WTC11 (cell line): ENCODE results near the gene PRKAR1B.

Source experiments
- FOXJ3 ChIP-seq: sonication (generic); formaldehyde crosslinking; IDR thresholded peaks from 2 replicates; pipeline ENCODE4 v1.9.0; 2021; ENCODE audit warnings: missing genetic modification reagents, mild to moderate bottlenecking, borderline replicate concordance
- MXD4 ChIP-seq: fragments of 250-450 bp; sonication (Bioruptor Pico); IDR thresholded peaks from 2 replicates; pipeline ENCODE4 v1.8.0; 2021; ENCODE audit warnings: mild to moderate bottlenecking, moderate library complexity, borderline replicate concordance
- MYBL2 ChIP-seq: sonication (generic); formaldehyde crosslinking; IDR thresholded peaks from 2 replicates; pipeline ENCODE4 v1.8.1; 2023; ENCODE audit warnings: mild to moderate bottlenecking, moderate library complexity, missing genetic modification reagents
- NFYB ChIP-seq: sonication (generic); formaldehyde crosslinking; conservative IDR thresholded peaks from 2 replicates; pipeline ENCODE4 v1.8.0; 2022; ENCODE audit warnings: low read depth, missing genetic modification reagents
- NR2C2 ChIP-seq: sonication (generic); formaldehyde crosslinking; IDR thresholded peaks from 2 replicates; pipeline ENCODE4 v1.8.0; 2022; ENCODE audit warnings: mild to moderate bottlenecking, missing genetic modification reagents
- SMAD3 ChIP-seq: sonication (generic); formaldehyde crosslinking; IDR thresholded peaks from 2 replicates; pipeline ENCODE4 v1.8.0; 2022; ENCODE audit warnings: missing genetic modification reagents, mild to moderate bottlenecking, borderline replicate concordance
- TF ChIP-seq, protein P1 (sequence below): sonication (generic); formaldehyde crosslinking; IDR thresholded peaks from 2 replicates; pipeline ENCODE4 v1.8.1; 2022; ENCODE audit warnings: missing genetic modification reagents, borderline replicate concordance
- TF ChIP-seq, protein P2 (sequence below): fragments of 200-600 bp; IDR thresholded peaks from 2 replicates; pipeline ENCODE4 v1.8.0; 2022; ENCODE audit warnings: antibody characterized with exemption
- TF ChIP-seq, protein P3 (sequence below): sonication (generic); formaldehyde crosslinking; IDR thresholded peaks from 2 replicates; pipeline ENCODE4 v1.8.1; 2022; ENCODE audit warnings: low read depth, mild to moderate bottlenecking, moderate library complexity, missing genetic modification reagents, borderline replicate concordance
- TF ChIP-seq, protein P4 (sequence below): sonication (generic); formaldehyde crosslinking; IDR thresholded peaks from 2 replicates; pipeline ENCODE4 v1.8.1; 2023; ENCODE audit warnings: mild to moderate bottlenecking, missing genetic modification reagents, borderline replicate concordance

DNA sequence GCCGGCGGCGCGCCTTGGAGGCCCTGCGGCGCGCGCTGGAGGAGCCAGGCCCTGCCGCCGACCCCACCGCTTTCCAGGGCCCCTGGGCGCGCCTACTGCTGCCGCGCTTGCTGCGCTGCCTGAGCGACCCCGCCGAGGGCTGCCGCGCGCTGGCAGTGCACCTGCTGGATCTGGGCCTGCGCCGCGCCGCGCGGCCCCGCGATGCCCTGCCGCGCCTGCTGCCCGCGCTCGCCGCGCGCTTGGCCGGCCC is 302 bp downstream of the PRKAR1B start:
- TF ChIP-seq, protein P1, sequence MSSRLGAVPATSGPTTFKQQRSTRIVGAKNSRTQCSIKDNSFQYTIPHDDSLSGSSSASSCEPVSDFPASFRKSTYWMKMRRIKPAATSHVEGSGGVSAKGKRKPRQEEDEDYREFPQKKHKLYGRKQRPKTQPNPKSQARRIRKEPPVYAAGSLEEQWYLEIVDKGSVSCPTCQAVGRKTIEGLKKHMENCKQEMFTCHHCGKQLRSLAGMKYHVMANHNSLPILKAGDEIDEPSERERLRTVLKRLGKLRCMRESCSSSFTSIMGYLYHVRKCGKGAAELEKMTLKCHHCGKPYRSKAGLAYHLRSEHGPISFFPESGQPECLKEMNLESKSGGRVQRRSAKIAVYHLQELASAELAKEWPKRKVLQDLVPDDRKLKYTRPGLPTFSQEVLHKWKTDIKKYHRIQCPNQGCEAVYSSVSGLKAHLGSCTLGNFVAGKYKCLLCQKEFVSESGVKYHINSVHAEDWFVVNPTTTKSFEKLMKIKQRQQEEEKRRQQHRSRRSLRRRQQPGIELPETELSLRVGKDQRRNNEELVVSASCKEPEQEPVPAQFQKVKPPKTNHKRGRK (CRISPR knock-in tag), result no peak
- TF ChIP-seq, protein P2, sequence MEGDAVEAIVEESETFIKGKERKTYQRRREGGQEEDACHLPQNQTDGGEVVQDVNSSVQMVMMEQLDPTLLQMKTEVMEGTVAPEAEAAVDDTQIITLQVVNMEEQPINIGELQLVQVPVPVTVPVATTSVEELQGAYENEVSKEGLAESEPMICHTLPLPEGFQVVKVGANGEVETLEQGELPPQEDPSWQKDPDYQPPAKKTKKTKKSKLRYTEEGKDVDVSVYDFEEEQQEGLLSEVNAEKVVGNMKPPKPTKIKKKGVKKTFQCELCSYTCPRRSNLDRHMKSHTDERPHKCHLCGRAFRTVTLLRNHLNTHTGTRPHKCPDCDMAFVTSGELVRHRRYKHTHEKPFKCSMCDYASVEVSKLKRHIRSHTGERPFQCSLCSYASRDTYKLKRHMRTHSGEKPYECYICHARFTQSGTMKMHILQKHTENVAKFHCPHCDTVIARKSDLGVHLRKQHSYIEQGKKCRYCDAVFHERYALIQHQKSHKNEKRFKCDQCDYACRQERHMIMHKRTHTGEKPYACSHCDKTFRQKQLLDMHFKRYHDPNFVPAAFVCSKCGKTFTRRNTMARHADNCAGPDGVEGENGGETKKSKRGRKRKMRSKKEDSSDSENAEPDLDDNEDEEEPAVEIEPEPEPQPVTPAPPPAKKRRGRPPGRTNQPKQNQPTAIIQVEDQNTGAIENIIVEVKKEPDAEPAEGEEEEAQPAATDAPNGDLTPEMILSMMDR, result no peak
- TF ChIP-seq, protein P3, sequence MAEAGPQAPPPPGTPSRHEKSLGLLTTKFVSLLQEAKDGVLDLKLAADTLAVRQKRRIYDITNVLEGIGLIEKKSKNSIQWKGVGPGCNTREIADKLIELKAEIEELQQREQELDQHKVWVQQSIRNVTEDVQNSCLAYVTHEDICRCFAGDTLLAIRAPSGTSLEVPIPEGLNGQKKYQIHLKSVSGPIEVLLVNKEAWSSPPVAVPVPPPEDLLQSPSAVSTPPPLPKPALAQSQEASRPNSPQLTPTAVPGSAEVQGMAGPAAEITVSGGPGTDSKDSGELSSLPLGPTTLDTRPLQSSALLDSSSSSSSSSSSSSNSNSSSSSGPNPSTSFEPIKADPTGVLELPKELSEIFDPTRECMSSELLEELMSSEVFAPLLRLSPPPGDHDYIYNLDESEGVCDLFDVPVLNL (CRISPR knock-in tag), result no peak
- TF ChIP-seq NR2C2 (CRISPR knock-in tag), result no peak
- no peak for TF ChIP-seq NFYB
- no peak for TF ChIP-seq MYBL2 (CRISPR knock-in tag)
- no peak for TF ChIP-seq SMAD3 (CRISPR knock-in tag)
- no peak for TF ChIP-seq MXD4 (CRISPR knock-in tag)
- TF ChIP-seq FOXJ3 (CRISPR knock-in tag), result no peak
- TF ChIP-seq, protein P4, sequence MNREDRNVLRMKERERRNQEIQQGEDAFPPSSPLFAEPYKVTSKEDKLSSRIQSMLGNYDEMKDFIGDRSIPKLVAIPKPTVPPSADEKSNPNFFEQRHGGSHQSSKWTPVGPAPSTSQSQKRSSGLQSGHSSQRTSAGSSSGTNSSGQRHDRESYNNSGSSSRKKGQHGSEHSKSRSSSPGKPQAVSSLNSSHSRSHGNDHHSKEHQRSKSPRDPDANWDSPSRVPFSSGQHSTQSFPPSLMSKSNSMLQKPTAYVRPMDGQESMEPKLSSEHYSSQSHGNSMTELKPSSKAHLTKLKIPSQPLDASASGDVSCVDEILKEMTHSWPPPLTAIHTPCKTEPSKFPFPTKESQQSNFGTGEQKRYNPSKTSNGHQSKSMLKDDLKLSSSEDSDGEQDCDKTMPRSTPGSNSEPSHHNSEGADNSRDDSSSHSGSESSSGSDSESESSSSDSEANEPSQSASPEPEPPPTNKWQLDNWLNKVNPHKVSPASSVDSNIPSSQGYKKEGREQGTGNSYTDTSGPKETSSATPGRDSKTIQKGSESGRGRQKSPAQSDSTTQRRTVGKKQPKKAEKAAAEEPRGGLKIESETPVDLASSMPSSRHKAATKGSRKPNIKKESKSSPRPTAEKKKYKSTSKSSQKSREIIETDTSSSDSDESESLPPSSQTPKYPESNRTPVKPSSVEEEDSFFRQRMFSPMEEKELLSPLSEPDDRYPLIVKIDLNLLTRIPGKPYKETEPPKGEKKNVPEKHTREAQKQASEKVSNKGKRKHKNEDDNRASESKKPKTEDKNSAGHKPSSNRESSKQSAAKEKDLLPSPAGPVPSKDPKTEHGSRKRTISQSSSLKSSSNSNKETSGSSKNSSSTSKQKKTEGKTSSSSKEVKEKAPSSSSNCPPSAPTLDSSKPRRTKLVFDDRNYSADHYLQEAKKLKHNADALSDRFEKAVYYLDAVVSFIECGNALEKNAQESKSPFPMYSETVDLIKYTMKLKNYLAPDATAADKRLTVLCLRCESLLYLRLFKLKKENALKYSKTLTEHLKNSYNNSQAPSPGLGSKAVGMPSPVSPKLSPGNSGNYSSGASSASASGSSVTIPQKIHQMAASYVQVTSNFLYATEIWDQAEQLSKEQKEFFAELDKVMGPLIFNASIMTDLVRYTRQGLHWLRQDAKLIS, result no peak
